OCI-LY7 (cell line): ENCODE data around the gene OTOP1. TPM values are rescaled to one million over a fixed set of nuclear protein-coding genes. Genes with fewer than 3 reads are reported as not detected.
"Not testable (repeated sequence)": the region's sequence is repeated elsewhere in the genome, so short reads cannot be mapped to it uniquely, and the experiment has no call there.

Experiments
- BruUV-seq: library from RNA; stranded (reverse); fragments of 400-500 nt; replicated peaks from 2 replicates; lab custom pipeline; 2021; lab: Mats Ljungman, UMichigan
- CTCF ChIA-PET: fragments of 300-600 bp; sonication (Branson Sonifier 250); formaldehyde crosslinking; loops from one replicate; lab custom pipeline; 2022; ENCODE audit warnings: antibody characterized with exemption; ENCODE audit not compliant: unreplicated experiment; lab: Charles Lee
- POLR2A ChIA-PET: fragments of 300-600 bp; sonication (Branson Sonifier 250); formaldehyde crosslinking; loops from one replicate; lab custom pipeline; 2022; ENCODE audit warnings: antibody characterized with exemption; lab: Charles Lee
- DNase-seq: peaks from one replicate; pipeline ENCODE4 v3.0.0-alpha.2; 2015; ENCODE audit warnings: low spot score
- H2AFZ ChIP-seq: fragments of 200-600 bp; sonication (generic), shearing (Covaris generic); 2 replicates; pipeline ENCODE4 v1.6.1; 2014; ENCODE audit warnings: mild to moderate bottlenecking, antibody characterized with exemption, low read length, moderate library complexity
- H3K27ac ChIP-seq: fragments of 200-600 bp; sonication (generic); 2 replicates; pipeline ENCODE4 v1.5.1; 2014; ENCODE audit warnings: mixed run types, low read depth, mild to moderate bottlenecking, moderate library complexity, low read length, inconsistent platforms; ENCODE audit not compliant: poor library complexity, severe bottlenecking
- H3K36me3 ChIP-seq: fragments of 200-600 bp; sonication (generic); 2 replicates; pipeline ENCODE4 v1.6.1; 2014; ENCODE audit warnings: mild to moderate bottlenecking, antibody characterized with exemption, low read length, moderate library complexity, mixed read lengths; ENCODE audit not compliant: insufficient read depth
- H3K4me1 ChIP-seq: fragments of 200-600 bp; sonication (generic); 2 replicates; pipeline ENCODE4 v1.5.1; 2014; ENCODE audit warnings: mild to moderate bottlenecking, low read length; ENCODE audit not compliant: insufficient read depth, poor library complexity, severe bottlenecking
- H3K4me2 ChIP-seq: fragments of 200-600 bp; sonication (generic); 2 replicates; pipeline ENCODE4 v1.6.1; 2014; ENCODE audit warnings: mild to moderate bottlenecking, low read length
- H3K4me3 ChIP-seq: fragments of 200-600 bp; sonication (generic); 2 replicates; pipeline ENCODE4 v1.5.1; 2014; ENCODE audit warnings: mild to moderate bottlenecking, low read depth, low read length; ENCODE audit not compliant: poor library complexity, severe bottlenecking
- H3K79me2 ChIP-seq: fragments of 200-600 bp; sonication (generic); 2 replicates; pipeline ENCODE4 v1.6.1; 2016; ENCODE audit warnings: low read depth, mild to moderate bottlenecking, low read length, moderate library complexity, mixed read lengths; ENCODE audit not compliant: insufficient read depth
- H3K9me2 ChIP-seq: fragments of 200-600 bp; sonication (generic); 2 replicates; pipeline ENCODE4 v1.6.1; 2016; ENCODE audit warnings: mild to moderate bottlenecking, low read length, mixed read lengths; ENCODE audit not compliant: insufficient read depth
- H3K9me3 ChIP-seq: fragments of 200-600 bp; sonication (generic); 2 replicates; pipeline ENCODE4 v1.6.1; 2014; ENCODE audit warnings: mild to moderate bottlenecking, mixed run types, low read length, mixed read lengths
- H4K20me1 ChIP-seq: fragments of 200-600 bp; sonication (generic); 2 replicates; pipeline ENCODE4 v1.6.1; 2014; ENCODE audit warnings: mild to moderate bottlenecking, antibody characterized with exemption, low read length, moderate library complexity, mixed read lengths; ENCODE audit not compliant: insufficient read depth
- CTCF ChIP-seq: fragments of 200-600 bp; sonication (generic); conservative IDR thresholded peaks from 2 replicates; pipeline ENCODE4 v1.5.1; 2014; ENCODE audit warnings: mild to moderate bottlenecking, antibody characterized with exemption, low read length, moderate library complexity, mixed read lengths
- EZH2phosphoT487 ChIP-seq: fragments of 200-600 bp; sonication (generic); IDR thresholded peaks from 2 replicates; pipeline ENCODE4 v1.6.1; 2018; ENCODE audit warnings: low read depth, borderline replicate concordance, mild to moderate bottlenecking, mixed run types, antibody characterized with exemption, low read length, moderate library complexity, mixed read lengths
- intact Hi-C: fragments of 100-400 bp; cut with micrococcal nuclease; formaldehyde crosslinking; loops from one replicate; pipeline ENCODE4 v1.10.0; 2022; ENCODE audit not compliant: unreplicated experiment
- total RNA-seq, 2 experiments: library from RNA; depleted of rRNA in 1 of 2; stranded (reverse); fragments of >200 nt in 1 of 2; shearing (Covaris generic) in 1 of 2; gene quantifications; 2 replicates each; pipeline ENCODE4 v1.2.3, GENCODE V29; 2014 to 2022

The OTOP1 gene
- total RNA-seq, 2 experiments from 2014 or later = not detected

- no TSS peak for BruUV-seq
- Histone ChIP-seq H4K20me1 (no peaks in the 10 kb centered on the region), H2AFZ (no peak overlapping the region), H3K9me2 (no peaks in the 10 kb centered on the region), H3K4me1 (no peaks in the 10 kb centered on the region), H3K4me2 (no peak overlapping the region), H3K79me2 (no peaks in the 10 kb centered on the region), H3K9me3 (0 out of 2 replicates have a peak, but pooled peaks cover 5% of the 10 kb centered on the region), H3K36me3 (no peaks in the 10 kb centered on the region), H3K4me3 (no peak overlapping the region), H3K27ac (no peak overlapping the region)
- POLR2A ChIA-PET = no interaction called here
- TF ChIP-seq EZH2phosphoT487 (no peak), CTCF (no peak)
- no peak for DNase-seq
- CTCF ChIA-PET = no interaction called here
- intact Hi-C loops = no loop called here
These were observed 24.2 kb downstream of the OTOP1 start for GRCh38 chr4:4202510-4202909.

GRCh38 chr4:4200624-4201023 lies 26.1 kb downstream of the OTOP1 start:
- no peaks in the 10 kb centered on the region for H4K20me1 ChIP-seq
- ChIA-PET POLR2A (interaction anchor here (0.7 kb wide), 1 partner anchor 12 kb away, joined by 3 read pairs; no protein-coding TSS in a partner anchor), CTCF (no interaction called here)
- H3K79me2 ChIP-seq = no peaks in the 10 kb centered on the region
- H3K4me2 ChIP-seq = no peak overlapping the region
- BruUV-seq = no TSS peak
- H3K4me3 ChIP-seq = no peak overlapping the region
- H3K36me3 ChIP-seq = no peaks in the 10 kb centered on the region
- DNase-seq = no peak
- H3K9me2 ChIP-seq = no peaks in the 10 kb centered on the region
- no peak overlapping the region for H3K27ac ChIP-seq
- intact Hi-C loops = no loop called here
- H3K4me1 ChIP-seq = no peaks in the 10 kb centered on the region
- no peaks in the 10 kb centered on the region for H3K9me3 ChIP-seq
- no peak for TF ChIP-seq CTCF
- TF ChIP-seq EZH2phosphoT487 = no peak
- no peak overlapping the region for H2AFZ ChIP-seq

GRCh38 chr4:4195354-4195753 lies 31.4 kb downstream of the OTOP1 start:
- Histone ChIP-seq H3K9me2 (no peaks in the 10 kb centered on the region), H4K20me1 (no peaks in the 10 kb centered on the region), H3K4me1 (no peaks in the 10 kb centered on the region), H3K79me2 (no peaks in the 10 kb centered on the region), H3K27ac (no peak overlapping the region), H3K36me3 (no peaks in the 10 kb centered on the region), H3K4me2 (no peak overlapping the region), H2AFZ (no peak overlapping the region), H3K9me3 (no peaks in the 10 kb centered on the region), H3K4me3 (no peak overlapping the region)
- intact Hi-C loops = no loop called here
- TF ChIP-seq CTCF (no peak), EZH2phosphoT487 (no peak)
- POLR2A ChIA-PET = no interaction called here
- CTCF ChIA-PET = no interaction called here
- DNase-seq = no peak
- no TSS peak for BruUV-seq

GRCh38 chr4:4188557-4188956 lies 38.2 kb downstream of the OTOP1 start:
- H2AFZ ChIP-seq, CTCF ChIA-PET, H3K9me3 ChIP-seq, BruUV-seq, H3K79me2 ChIP-seq, H3K9me2 ChIP-seq, DNase-seq, H3K4me1 ChIP-seq, H3K4me2 ChIP-seq, H3K4me3 ChIP-seq, H3K27ac ChIP-seq, POLR2A ChIA-PET, H3K36me3 ChIP-seq, H4K20me1 ChIP-seq: not testable (repeated sequence)
- intact Hi-C loops = loop anchor here (10.0 kb wide), 1 partner anchor 204 kb away; no protein-coding TSS in a partner anchor
